Stimulated activated CD4-positive, alpha-beta T cell treated with anti-CD3 and anti-CD28 coated beads, Interleukin-1b, Interleukin-23, amount 100 ng/mL, for 24 hours (primary cell): Measurements from ENCODE around the gene LRIT1.

Source experiments
- DNase-seq, 4 experiments: peaks; one replicate each; pipeline ENCODE4 v3.0.0-alpha.2; 2020; ENCODE audit warnings: low read depth in 4 of 4, low spot score in 1 of 4

The LRIT1 gene

DNA sequence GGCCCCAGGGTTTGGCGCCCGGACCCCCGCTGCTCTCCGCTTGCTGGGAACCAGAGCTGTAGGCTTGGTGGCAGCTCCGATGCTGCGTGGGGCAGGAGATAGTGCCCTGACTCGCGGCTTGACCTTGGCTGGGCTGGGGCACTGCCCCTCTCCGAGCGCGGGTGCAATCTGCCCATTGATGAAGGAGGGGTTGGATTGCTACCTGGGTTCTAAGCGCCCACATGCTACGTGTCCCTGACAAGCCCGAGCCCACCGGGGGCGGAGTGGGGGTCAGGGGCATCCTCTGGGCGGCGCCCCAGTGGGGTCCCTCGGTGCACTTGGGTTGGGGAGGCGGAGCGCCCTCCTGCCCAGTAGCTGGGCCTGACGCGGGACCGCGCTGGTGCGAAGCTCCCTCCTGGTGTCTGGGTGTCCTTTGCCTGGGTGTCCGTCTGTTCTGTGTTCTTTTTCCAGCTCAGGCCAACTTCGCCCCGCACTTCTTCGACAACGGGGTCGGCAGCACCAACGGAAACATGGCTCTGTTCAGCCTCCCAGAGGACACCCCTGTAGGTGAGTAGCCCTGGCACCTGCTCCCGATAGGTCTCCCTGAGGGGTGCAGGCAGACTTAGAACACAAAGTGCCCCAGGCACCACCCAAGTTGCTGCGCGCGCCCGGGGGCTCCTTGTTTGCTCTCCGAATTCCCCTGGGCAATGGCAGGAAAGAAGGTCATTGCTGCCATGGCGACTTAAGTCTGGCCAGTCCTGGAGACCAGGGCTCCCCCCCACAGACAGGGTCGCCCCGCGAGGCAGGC lies 46.1 kb downstream of the LRIT1 start:
- no peak for DNase-seq

DNA sequence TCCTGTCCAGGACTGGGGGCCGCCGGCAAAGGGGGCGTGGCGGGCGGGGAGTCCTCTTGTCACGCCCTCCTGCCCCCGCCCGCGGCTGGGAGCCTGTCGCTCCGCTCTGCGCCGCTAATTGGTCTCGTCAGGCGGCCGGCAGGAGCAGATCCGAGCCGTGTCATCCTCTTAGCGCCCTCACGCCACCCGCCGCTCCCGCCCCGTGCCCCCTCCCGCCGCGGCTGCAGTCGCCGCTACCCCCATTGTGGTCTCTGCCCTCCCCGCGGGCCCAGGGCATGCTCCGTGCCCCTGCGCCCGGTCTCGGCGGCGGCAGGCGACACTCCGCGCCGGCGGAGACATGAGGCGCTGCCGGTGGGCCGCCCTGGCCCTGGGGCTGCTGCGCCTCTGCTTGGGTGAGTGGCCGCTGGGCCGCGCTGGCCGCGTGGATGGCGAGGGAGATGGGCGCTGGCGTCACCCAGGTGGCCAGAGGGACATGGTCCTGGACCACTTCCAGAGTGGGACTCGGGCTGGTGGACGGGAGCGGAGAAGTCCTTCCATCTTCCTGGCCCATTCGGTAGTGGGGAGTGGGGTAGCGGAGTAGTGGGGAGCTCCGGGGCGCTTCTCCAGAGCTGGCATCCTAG lies 46.8 kb downstream of the LRIT1 start, which contains the start of gene CDHR1:
Gene CDHR1, plus strand, starts transcription at position 114 of the 620 bp plus-strand sequence. Its CDS starts 224 bp downstream, at position 338.
- DNase-seq: peak in 2 of 4 experiments; percentile 14 to 35

DNA sequence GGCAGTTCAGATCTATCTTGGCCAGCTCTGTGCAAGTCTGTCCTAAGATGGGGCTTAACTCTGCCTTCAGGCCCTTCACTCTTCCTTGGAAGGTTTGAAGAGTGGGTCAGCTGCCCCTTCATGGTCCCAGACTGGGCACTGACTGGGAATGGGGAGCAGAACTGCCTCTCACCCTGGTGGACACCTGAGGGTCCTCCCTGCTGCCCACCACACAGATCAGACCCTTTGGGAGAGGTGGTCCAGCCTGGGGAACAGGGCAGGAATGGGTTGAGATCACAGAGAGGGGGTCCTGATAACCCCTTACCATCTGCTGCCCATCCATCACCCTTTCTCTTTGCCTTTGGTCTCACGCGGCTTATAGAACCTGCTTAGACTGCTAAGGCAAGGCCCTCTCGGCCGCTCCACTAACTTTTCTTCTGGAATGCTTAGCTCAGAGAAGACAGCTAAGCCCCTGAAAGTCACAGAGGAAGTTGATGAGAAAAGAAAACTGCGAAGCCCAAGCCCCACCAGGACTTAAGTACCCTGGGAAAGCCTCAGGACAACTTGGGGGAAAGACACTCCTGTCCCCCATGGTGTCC lies 47.4 kb downstream of the LRIT1 start:
- no peak for DNase-seq

DNA sequence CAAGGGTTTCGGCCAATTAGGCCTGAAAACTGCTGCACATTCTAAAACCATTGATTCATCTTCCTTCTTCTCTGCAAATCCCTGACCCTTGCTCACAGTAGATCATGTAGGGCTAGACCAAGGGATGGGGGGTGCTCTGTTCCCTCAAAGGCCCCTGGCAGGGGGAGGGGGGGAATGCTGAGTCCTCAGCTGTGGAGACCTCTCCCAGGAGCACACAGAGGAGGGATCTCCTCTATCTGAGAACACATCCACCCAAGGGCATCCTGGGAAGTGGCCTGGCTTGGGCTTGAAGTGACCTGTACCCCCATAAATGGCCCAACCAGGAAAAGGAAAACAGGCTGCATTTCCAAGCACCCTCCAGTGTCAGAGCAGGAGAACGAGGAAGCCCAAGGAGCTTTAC lies 48.0 kb downstream of the LRIT1 start:
- DNase-seq: no peak

DNA sequence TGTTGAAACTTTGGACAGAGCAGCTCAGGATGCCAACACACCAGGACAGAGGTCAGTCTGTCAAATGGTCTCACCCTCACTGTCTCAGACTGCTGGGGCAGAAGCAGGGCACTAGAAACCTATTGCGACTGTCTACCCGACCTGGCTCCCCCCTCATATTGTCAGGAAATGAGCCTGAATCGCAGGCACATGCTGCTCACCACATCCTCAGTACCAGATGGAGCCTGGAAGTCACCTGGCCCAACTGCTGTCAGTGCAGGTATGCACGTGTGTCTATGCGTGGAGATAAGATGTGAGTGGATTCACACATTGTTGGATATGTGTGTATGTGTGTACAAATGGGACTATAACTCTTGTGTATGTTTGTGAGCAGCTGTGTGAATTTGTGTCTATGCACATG lies 50.2 kb downstream of the LRIT1 start:
- DNase-seq: no peak

DNA sequence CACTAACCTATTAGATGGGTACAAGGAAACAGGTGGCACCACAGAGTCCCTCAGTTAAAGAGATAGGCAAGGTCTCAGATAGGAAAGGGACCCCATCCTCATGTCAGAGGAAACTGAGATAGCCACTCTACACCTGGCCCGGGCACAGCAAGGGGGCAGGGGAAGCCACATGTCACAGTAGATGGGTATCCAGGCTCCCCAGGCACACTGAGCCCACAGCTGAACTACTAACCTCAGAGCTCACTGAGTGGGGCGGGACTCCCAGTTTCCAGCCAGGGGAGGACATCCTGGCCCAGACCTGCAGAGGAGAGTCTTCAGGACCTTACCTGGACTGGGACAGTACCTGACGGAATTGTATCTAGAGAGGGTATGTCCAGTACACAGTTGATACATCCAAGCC lies 50.7 kb downstream of the LRIT1 start:
- no peak for DNase-seq

DNA sequence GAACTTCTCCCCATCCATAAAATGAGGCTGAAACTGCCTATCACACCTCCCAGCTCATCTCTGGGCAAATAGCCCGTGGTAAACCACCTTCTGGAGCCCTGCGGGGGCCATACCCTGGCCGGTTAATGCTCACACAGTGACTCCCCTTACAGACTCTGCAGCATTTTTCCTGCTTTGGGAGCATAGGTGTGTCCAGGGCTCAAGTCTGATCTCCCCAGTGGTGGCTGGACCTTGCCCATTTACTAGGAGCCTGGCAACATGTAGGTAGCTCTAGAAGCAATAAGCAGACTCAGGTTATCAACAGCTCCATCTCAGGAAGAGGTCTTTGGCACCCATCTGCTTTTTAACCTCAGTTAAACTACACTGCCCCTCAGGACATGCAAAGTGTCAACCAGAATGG lies 52.5 kb downstream of the LRIT1 start:
- no peak for DNase-seq

DNA sequence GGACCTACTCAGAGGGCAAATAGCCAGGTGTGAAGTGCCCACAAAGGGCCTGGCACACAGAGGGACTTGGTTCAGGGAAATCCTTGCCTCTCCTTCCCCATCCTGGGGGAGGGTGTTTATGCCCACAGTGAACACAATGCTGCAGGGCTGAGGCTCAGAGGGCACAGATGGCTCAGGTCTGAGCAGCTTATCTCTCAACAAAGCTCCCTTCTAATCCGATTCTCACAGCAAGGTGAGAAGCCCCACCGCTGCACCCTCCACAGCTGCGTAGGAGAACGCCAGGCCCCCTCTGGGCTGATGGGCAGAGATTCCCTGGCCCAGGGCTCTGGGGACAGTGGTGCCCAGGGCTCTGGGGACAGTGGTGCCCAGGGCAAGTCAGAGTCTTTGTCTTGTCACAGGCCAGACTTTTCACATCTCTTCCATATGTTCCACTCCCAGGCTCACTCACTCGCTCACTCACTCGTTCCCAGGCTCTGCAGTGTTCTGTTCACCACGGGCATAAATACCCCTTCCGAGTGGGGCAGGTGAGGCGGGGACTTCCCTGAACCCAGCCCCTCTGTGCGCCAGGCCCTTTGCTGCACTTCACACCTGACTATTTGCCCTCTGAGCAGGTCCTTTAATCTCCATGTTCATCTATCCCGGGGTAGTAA lies 55.7 kb downstream of the LRIT1 start:
- DNase-seq: no peak

DNA sequence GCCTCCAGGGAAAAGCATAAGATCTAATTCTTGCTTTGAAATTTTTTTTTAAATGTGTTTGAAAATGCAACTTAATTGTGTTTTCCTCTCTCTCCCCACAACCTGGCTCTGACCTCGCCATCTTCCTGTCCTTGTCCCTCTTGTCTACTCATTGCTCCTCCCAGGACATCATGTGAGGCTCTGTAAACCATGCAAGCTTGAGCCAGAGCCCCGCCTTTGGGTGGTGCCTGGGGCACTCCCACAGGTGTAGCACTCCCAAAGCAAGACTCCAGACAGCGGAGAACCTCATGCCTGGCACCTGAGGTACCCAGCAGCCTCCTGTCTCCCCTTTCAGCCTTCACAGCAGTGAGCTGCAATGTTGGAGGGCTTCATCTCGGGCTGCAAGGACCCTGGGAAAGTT lies 56.8 kb downstream of the LRIT1 start:
- no peak for DNase-seq

DNA sequence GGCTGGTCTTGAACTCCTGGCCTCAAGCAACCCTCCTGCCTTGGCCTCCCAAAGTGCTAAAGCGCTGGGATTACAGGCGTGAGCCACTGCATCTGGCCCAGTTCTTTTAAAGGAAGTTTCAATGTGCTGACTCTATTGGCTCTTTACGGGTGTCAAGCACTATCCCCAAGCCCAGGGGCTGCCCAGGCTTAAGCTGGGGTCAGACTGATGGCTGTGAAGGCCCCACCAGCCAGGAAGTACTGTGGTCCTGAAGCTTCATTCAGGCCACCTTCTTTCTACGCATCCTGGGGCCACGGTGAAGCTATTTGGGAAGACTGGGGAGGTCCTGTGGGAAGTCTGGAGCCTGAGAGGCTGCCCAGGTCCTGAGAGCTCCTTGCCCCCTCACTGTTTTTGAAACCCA lies 59.7 kb downstream of the LRIT1 start:
- DNase-seq: no peak
